Raji (cell line): Measurements from ENCODE around the gene FBN1.

Source experiments
- POLR2A ChIP-seq: IDR thresholded peaks from 2 replicates; pipeline ENCODE4 v1.6.1; 2011; ENCODE audit warnings: low read depth, low read length, control low read depth; ENCODE audit not compliant: insufficient read depth

FBN1 gene

DNA sequence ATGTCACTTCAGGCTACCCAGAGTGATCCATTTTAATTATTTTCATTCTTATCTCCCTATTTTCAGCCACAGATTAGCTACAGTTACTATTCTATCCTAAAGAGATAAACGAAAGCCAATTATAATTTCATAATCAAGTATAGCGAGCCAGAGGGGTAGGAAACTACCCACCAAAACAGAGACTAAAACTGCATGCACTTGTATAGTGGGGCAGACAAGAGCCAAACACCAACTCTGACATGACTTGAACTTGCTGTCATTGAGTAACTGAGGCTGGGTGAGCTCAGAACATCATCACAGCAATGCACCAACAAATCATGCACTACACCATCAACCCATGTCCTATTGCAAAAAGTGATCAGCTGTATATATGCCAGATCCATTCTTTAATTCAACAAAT is 64.8 kb downstream of the FBN1 start:
- no peak for TF ChIP-seq POLR2A

DNA sequence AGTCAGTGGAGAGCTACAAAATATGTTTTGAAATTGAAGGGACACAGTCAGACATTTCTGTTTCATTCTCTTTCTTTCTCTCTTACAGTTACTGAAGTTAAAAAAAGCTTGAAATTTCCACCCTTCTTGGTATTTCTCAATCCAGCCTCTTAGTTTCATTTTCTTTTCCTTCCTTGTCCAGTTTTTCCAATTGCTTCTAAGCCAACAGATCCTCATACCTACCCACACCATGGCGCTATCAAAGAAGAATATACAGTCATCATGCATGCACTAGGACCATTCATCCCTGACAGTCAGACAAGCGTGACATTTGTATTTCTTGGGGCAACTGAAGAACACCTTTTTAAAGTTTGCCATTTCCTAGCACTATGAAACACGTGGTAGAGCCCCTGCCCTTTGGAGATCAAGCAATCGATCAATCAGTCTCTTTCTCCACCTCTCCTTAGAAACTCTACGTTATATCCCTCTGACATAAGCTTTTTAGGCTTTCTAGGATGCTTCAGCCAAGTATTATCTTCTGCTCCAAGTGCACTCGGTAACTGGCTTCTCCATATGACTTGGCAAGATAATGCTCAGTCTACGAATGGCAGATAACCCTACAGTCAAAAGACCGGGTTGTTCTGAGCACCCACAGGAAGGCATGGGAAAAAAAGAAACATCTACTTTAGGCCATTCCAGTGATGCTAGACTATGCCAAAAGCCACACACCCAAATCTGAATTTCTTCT is 65.4 kb downstream of the FBN1 start:
- TF ChIP-seq POLR2A, result no peak

DNA sequence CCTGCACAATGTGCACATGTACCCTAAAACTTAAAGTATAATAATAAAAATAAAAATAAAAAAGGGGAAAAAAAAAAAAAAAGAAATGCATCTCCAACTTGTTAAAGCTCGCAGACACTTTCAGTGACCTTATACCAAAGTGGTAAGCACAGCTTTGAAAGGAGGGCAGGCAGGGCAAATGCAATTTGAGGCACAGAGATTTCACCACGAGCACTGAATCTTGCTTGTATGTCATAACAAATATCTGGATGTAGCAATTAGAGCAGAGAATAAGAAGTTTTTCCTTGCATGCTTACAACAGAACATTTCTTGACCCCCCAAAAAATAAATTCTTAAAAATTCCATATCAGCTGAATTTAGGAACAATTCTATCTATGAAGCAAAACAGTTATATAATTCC is 66.5 kb downstream of the FBN1 start:
- no peak for TF ChIP-seq POLR2A

DNA sequence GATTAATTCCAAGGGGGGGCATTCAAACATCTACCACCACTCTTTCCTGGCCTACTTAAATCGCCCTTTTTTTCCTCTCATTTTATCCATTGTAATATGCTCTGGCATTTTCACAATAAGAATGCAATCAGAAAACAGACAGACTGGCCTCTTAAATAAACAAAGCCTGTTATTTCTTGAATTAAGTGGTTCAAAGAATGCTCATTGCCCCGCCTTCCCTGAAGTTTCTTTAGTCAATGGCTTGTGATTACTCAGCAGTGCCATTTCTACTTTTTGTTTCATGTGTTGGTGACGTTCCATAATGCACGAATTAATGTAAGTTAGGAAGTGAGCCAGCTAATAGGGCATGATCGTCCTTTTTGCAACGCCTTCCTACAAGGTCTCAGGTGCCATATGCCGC is 68.0 kb downstream of the FBN1 start:
- TF ChIP-seq POLR2A, result no peak

DNA sequence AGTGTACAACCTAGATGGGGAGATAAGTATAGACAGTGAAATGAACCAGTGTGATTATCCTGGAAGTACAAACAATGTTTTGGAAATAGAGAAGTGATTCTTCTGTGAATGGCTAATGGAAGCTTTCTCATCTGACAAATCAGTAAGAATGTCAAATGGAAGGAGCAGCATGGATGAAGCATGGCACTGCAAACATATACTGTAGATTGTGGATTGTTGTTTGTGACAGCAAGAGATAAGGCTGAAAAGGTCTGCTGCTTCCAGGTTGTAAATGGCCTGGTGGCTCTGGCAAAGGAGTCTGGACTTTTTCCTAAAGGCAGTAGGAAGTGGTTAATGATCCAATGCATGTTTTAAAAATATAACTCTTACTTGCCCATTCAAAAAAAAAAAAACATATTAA is 71.3 kb downstream of the FBN1 start:
- no peak for TF ChIP-seq POLR2A

DNA sequence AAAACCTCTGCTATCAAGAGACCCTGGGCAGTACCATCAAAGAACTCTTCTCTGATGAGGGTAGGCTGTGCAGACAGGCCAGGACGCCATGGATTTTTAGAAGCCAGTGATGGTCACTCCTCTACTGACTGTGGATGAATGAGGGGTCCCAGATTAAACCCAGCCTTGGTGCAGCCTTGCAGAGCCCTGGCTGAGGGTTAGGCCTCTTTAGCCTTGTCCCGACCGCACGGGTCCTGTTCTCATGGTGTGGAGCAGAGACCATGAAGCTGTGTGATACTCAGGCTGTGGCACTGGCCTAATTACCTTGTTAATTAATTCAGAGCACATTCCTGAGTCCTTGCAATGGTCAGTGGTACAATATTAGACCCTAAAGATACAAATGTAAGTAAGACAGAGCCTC is 71.7 kb downstream of the FBN1 start:
- TF ChIP-seq POLR2A, result no peak

DNA sequence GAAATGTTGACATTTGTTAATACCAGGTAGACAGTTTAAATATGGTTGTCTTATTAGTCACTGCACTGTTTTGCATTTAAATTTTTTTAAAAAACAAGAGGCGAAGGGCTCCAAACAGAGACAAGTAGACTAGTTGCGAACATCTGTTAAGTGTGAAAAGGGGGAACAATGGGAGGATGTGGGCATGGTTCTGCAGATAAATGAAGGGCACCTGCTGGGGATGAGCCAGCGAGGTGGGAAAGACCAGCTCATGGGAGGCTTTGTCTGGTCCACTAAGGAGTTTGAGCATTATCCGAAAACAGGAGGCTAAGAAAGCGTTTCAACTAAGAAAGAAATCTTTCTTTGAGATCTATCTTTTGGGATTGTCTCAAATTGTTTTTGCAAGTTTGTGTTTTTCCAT is 72.7 kb downstream of the FBN1 start:
- TF ChIP-seq POLR2A, result no peak

DNA sequence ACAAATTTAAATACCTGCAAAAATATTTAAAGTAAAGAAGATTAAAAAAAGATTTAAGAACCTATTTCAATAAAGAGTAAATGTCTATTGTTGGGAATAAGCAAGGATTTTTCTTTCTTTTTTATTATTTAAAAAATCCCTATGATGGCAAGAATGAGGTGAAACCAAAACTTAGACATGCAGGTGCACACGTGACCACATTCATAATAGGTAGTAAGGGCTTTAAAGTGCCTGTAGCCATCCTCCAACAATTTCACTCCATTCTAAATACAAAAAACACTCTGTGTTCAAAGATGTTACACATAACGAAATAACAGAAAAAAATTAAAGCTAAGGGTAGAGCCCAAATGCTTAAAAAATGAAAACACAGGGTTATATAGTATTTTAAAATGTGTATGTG is 74.0 kb downstream of the FBN1 start:
- no peak for TF ChIP-seq POLR2A

DNA sequence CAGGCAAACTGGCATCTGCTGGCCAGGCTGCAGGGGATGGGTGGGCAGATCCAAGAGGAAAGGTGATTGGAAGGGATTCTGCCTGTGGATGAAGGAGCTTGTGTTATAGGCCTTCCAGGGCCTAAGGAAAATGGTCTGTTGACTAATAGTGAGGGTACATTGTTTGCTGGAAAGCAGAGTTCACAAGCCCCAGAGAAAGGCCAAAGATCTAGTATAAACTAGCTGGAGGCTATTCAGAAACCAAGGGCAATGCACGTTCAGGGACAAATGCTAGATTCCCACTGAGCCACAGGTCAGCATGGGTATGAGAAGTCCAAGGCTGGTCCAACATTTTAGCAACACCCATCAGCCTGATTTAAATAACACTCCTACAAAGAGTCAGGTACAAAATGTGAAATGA is 74.7 kb downstream of the FBN1 start:
- TF ChIP-seq POLR2A, result no peak

DNA sequence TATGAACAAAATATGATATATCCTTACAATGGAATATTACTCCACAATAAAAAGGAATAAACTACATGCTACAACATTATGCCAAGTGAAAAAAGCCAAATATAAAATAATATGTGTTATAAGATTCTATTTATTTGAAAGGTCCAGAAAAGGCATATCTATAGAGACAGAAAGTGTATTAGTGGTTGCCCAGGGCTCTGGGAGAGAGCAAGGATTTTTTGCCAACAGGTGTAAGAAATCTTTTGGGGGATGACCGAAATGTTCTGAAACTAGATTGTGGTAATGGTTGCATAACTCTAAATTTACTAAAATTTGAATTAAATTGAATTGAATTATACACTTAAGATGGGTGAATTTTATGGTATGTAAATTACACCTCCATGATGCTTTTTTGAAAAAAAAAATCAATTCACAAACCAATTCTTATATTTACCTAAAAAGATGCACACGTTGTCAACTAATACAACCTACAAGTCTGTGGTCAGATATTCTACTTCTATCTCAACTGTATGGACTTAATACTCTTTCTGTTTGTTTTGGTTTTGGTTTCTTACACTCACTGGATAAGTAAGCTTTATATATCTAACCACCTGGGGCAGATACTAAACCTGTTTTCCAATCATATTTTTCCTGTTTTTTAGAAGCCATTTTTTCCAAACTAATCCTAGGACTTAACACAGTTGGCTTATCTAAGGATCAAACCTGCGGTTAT is 75.8 kb downstream of the FBN1 start:
- no peak for TF ChIP-seq POLR2A

DNA sequence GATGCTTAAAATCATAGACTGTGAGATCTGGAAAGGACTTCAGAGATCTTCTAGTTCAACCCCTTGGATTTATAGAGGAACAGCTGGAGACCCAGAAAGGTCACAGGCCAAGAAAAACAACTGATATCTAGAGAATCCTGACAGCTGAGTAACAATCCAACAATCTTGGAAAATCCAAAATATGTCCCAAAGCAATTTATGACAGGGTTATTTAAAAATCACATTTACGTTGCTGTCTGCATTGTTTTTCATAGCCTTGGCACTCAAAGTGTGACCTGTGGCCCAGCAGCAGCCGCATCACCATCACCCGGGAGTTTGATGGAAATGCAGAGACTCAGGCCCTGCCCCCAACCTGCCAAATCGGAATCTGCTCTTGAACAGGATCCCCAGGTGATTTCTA is 78.8 kb downstream of the FBN1 start:
- no peak for TF ChIP-seq POLR2A

DNA sequence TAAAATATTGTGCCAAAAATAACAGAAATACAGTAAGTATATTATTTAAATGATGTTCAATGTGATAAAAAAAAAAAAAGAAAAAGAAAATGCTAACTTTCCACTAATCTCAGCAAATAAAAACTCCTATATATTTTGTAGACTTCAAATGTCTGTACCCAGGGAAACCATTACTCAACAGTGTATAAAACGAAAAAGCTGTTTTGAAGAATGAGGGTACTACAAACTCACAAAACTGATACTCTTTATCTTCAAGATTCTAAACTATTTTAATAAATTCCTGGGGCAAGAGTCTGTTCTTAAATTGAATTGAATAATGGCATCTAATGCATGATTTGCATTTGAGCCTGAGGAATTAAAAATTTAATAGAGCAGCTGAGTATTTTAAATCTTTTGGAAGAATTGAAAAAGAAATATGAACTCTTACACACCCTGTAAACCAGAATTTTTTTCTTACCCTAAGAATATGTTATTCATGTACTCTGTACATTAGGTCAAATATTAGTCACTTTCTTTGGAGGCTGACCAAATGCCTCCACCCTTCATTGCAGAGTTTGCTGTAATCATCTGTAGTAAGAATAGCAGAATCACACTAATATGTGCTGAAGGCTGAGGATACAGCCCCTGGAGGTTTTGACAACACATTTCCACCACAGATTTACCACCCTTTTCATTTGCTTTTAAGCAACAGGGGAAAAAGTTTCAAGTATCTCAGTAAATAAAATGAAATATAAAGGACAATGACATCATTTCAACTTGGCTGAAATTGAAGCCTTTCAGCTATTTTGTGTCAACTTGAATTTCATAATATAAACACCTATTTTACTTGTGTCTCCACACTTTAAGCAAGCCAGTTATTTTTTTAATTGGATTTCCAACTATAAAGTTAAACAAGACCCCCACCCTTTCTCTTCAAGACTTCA is 79.7 kb downstream of the FBN1 start:
- TF ChIP-seq POLR2A, result no peak

DNA sequence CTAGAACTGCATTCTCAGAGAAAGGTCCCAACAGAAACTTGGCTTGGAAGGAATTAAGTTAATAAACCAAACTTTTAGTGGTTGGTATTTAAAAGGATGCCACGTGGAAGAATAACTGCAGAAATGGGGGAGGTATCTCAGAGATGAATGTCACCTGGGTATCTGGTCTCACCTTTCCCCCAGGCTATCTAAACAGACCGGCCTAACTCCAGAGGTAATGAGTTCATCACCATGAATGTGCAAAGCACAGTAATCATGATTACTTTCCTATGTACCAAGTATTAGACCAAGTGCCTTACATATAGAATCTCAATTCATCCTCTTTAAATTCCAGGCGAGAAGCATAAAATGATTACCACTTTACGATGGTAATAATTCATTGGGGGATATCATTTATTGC is 80.8 kb downstream of the FBN1 start:
- TF ChIP-seq POLR2A, result no peak

DNA sequence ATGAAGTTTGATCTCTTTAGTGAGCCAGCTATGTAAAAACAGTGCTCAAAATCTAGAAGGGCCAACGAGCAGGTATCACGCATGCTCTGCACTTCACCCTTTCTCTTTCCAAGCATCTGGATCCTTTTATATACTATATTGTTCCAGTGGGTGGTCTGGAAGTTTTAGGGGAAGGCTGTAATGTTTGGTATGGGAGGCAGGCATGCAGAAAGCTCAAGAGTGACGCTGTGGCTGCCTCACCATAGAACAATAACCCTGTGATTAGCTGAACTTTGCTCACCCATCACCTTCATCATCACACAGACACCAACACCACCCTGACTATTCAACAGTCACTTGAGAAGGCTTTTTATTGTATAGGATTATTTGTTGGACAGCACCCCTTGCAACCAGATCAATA is 81.6 kb downstream of the FBN1 start:
- TF ChIP-seq POLR2A, result no peak

DNA sequence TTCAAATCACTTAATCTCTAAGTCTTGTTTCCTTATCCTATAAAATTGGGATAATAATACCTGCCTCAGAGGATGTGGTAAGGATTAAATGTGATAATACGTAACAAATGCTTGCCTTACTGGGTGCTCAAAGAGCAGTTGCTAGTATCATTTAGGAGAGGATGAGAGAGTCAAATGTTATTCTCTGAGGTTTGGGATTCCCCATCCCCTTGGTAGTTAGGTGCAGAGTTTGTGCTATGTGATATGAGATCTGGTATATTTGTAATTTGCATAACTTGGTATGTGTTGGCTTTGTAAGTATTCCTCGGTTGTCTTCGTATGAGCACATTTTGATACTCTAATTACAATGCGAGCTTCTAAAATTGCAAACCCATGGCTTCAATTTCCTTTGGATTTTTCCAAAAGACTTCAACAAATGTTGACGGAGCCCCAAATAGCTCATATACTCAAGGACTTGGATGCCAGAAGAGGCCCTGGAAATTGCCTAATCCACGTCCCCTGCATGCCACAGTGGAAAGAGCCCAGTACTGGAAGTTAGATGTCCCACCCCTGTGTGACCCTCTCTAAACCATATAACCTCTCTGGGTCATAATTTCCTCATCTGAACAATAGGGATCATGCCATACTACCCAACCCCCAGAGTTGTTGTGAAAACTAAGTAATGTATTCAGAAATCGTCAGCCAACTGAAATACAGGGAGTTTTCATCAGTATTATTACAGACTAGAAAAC is 85.0 kb downstream of the FBN1 start:
- no peak for TF ChIP-seq POLR2A
